Measurements from ENCODE around the gene TGFBR1.

TGFBR1 gene

GRCh38 chr9:99138424-99139284 lies 33.7 kb downstream of the TGFBR1 start:
- DNase-seq: no peak

- DNase-seq: no peak
Measured at GRCh38 chr9:99139868-99140267, 35.0 kb downstream of the TGFBR1 start.

- DNase-seq: no peak
Measured at GRCh38 chr9:99140685-99141314, 35.9 kb downstream of the TGFBR1 start.

GRCh38 chr9:99141849-99142248 lies 36.9 kb downstream of the TGFBR1 start:
- DNase-seq: no peak

- no peak for DNase-seq
Measured at GRCh38 chr9:99142275-99142674, 37.4 kb downstream of the TGFBR1 start.

GRCh38 chr9:99143655-99144054 lies 38.7 kb downstream of the TGFBR1 start:
- DNase-seq: no peak

- DNase-seq: no peak
Measured at GRCh38 chr9:99144966-99145365, 40.1 kb downstream of the TGFBR1 start.

- DNase-seq: no peak
Measured at GRCh38 chr9:99146574-99146973, 41.7 kb downstream of the TGFBR1 start.

GRCh38 chr9:99147177-99147576 lies 42.3 kb downstream of the TGFBR1 start:
- no peak for DNase-seq

GRCh38 chr9:99150451-99151171 lies 45.7 kb downstream of the TGFBR1 start:
- no peak for DNase-seq

- DNase-seq: peak; percentile 17
Measured at GRCh38 chr9:99154356-99154755, 49.4 kb downstream of the TGFBR1 start.

- DNase-seq: no peak
Measured at GRCh38 chr9:99155736-99156135, 50.8 kb downstream of the TGFBR1 start.

GRCh38 chr9:99158629-99159028 lies 53.7 kb downstream of the TGFBR1 start:
- no peak for DNase-seq

GRCh38 chr9:99160173-99160572 lies 55.3 kb downstream of the TGFBR1 start:
- DNase-seq: no peak

- no peak for DNase-seq
Measured at GRCh38 chr9:99162759-99163364, 57.9 kb downstream of the TGFBR1 start.

GRCh38 chr9:99166149-99166548 lies 61.2 kb downstream of the TGFBR1 start:
- no peak for DNase-seq

- no peak for DNase-seq
Measured at GRCh38 chr9:99167119-99167518, 62.2 kb downstream of the TGFBR1 start.

GRCh38 chr9:99167694-99168093 lies 62.8 kb downstream of the TGFBR1 start:
- no peak for DNase-seq

- no peak for DNase-seq
Measured at GRCh38 chr9:99169086-99169485, 64.2 kb downstream of the TGFBR1 start.

- DNase-seq: no peak
Measured at GRCh38 chr9:99169982-99170761, 65.3 kb downstream of the TGFBR1 start.

- DNase-seq: no peak
Measured at GRCh38 chr9:99171225-99172123, 66.6 kb downstream of the TGFBR1 start.
